Central memory CD4-positive, alpha-beta T cell (primary cell): ENCODE measurements around the gene CPNE4.
"Not testable (repeated sequence)": the region's sequence is repeated elsewhere in the genome, so short reads cannot be mapped to it uniquely, and the experiment has no call there.

Experiments used
- DNase-seq: peaks from one replicate; pipeline ENCODE4 v3.0.0; 2022

The CPNE4 gene

GRCh38 chr3:132016061-132017041 is 18.5 kb downstream of the CPNE4 start:
- DNase-seq: no peak

GRCh38 chr3:132014105-132014504 is 20.7 kb downstream of the CPNE4 start:
- no peak for DNase-seq

GRCh38 chr3:132009241-132009640 is 25.6 kb downstream of the CPNE4 start:
- no peak for DNase-seq

- DNase-seq: no peak
These were observed 26.0 kb downstream of the CPNE4 start for GRCh38 chr3:132008837-132009236.

GRCh38 chr3:132007617-132008016 is 27.2 kb downstream of the CPNE4 start:
- no peak for DNase-seq

GRCh38 chr3:132006605-132007204 is 28.1 kb downstream of the CPNE4 start:
- no peak for DNase-seq

GRCh38 chr3:132004571-132004970 is 30.2 kb downstream of the CPNE4 start:
- no peak for DNase-seq

GRCh38 chr3:132003685-132004084 is 31.1 kb downstream of the CPNE4 start:
- no peak for DNase-seq

- DNase-seq: no peak
These were observed 32.8 kb downstream of the CPNE4 start for GRCh38 chr3:132001999-132002398.

- no peak for DNase-seq
These were observed 33.8 kb downstream of the CPNE4 start for GRCh38 chr3:132001036-132001435.

- no peak for DNase-seq
These were observed 36.8 kb downstream of the CPNE4 start for GRCh38 chr3:131998027-131998426.

GRCh38 chr3:131995891-131996290 is 38.9 kb downstream of the CPNE4 start:
- no peak for DNase-seq

- no peak for DNase-seq
These were observed 45.5 kb downstream of the CPNE4 start for GRCh38 chr3:131989318-131989717.

GRCh38 chr3:131988209-131988608 is 46.6 kb downstream of the CPNE4 start:
- DNase-seq: no peak

GRCh38 chr3:131983689-131984088 is 51.1 kb downstream of the CPNE4 start:
- DNase-seq: no peak

GRCh38 chr3:131981323-131981722 is 53.5 kb downstream of the CPNE4 start:
- no peak for DNase-seq

GRCh38 chr3:131976448-131976847 is 58.4 kb downstream of the CPNE4 start:
- DNase-seq: no peak

- no peak for DNase-seq
These were observed 59.8 kb downstream of the CPNE4 start for GRCh38 chr3:131975047-131975446.

GRCh38 chr3:131973731-131974130 is 61.1 kb downstream of the CPNE4 start:
- DNase-seq: no peak

GRCh38 chr3:131972550-131972949 is 62.3 kb downstream of the CPNE4 start:
- DNase-seq: no peak

GRCh38 chr3:131972091-131972490 is 62.7 kb downstream of the CPNE4 start:
- DNase-seq: no peak

- DNase-seq: not testable (repeated sequence)
These were observed 71.4 kb downstream of the CPNE4 start for GRCh38 chr3:131963442-131963841.

- DNase-seq: no peak
These were observed 71.8 kb downstream of the CPNE4 start for GRCh38 chr3:131962982-131963381.

- no peak for DNase-seq
These were observed 74.5 kb downstream of the CPNE4 start for GRCh38 chr3:131960324-131960723.
